HCT116 (cell line): ENCODE data around the gene DAGLA. TPM values are rescaled to one million over a fixed set of nuclear protein-coding genes. Genes with fewer than 3 reads are reported as not detected.

Source experiments
- ATAC-seq: fragments of 200-7000 bp; cut with Tn5 transposase; 2 replicates; pipeline ENCODE4 v1.9.1; 2020; ENCODE audit warnings: mild to moderate bottlenecking, moderate library complexity
- BruUV-seq: library from RNA; stranded (reverse); fragments of 400-500 nt; replicated peaks from 2 replicates; lab custom pipeline; 2021; lab: Mats Ljungman, UMichigan
- CTCF ChIA-PET: fragments of 300-600 bp; sonication (Branson Sonifier 250); formaldehyde crosslinking; loops from one replicate; lab custom pipeline; 2021; ENCODE audit warnings: antibody characterized with exemption; lab: Charles Lee
- POLR2A ChIA-PET: fragments of 300-600, 350-600 bp; sonication (Branson Sonifier 250); formaldehyde crosslinking; loops from one replicate; lab custom pipeline; 2021; ENCODE audit warnings: antibody characterized with exemption; lab: Charles Lee
- RAD21 ChIA-PET, 2 experiments: fragments of 300-600 bp; sonication (Branson Sonifier 250); formaldehyde crosslinking; loops; one replicate each; lab custom pipeline; 2023; ENCODE audit warnings: low total read pairs in 2 of 2; ENCODE audit not compliant: uncharacterized antibody in 2 of 2, unreplicated experiment in 2 of 2, low non-redundant PET in 1 of 2; lab: Charles Lee
- DNase-seq: peaks from one replicate; pipeline ENCODE4 v3.0.0-alpha.2; 2010; ENCODE audit warnings: low read depth, low spot score
- H2AFZ ChIP-seq: fragments of 200-600 bp; shearing (Covaris generic), sonication (generic); 2 replicates; pipeline ENCODE4 v1.6.1; 2017; ENCODE audit warnings: low read depth, mixed run types, mixed read lengths, antibody characterized with exemption, low read length; ENCODE audit not compliant: poor library complexity, severe bottlenecking
- H3K27ac ChIP-seq: 2 replicates; pipeline ENCODE4 v1.5.1; 2012; ENCODE audit warnings: low read depth, low read length
- H3K27me3 ChIP-seq: fragments of 200-600 bp; sonication (generic); 2 replicates; pipeline ENCODE4 v1.6.1; 2016; ENCODE audit warnings: mixed run types, low read length, mixed read lengths; ENCODE audit not compliant: insufficient read depth
- H3K36me3 ChIP-seq, 2 experiments: fragments of 200-500 bp in 1 of 2; fragments of 200-600 bp in 1 of 2; sonication (Bioruptor generic) in 1 of 2; sonication (generic) in 1 of 2; 2 replicates each; pipeline versions ENCODE4 v1.5.1 to v1.6.1; 2014 to 2016; ENCODE audit warnings: low read length in 2 of 2, inconsistent platforms in 1 of 2, mixed read lengths in 1 of 2, mixed run types in 1 of 2; ENCODE audit not compliant: insufficient read depth in 2 of 2, control insufficient read depth in 1 of 2
- H3K4me1 ChIP-seq, 2 experiments: fragments of 200-600 bp in 1 of 2; sonication (generic) in 1 of 2; 2 replicates each; pipeline versions ENCODE4 v1.5.1 to v1.6.1; 2012 to 2017; ENCODE audit warnings: low read length in 2 of 2, inconsistent platforms in 1 of 2, mild to moderate bottlenecking in 1 of 2, mixed read lengths in 1 of 2, mixed run types in 1 of 2, moderate library complexity in 1 of 2; ENCODE audit not compliant: insufficient read depth in 2 of 2, control insufficient read depth in 1 of 2
- H3K4me2 ChIP-seq: fragments of 200-600 bp; sonication (generic); 2 replicates; pipeline ENCODE4 v1.6.1; 2017; ENCODE audit warnings: mixed run types, low read length, mixed read lengths
- H3K4me3 ChIP-seq, 2 experiments: fragments of 200-600 bp in 1 of 2; sonication (generic) in 1 of 2; replicated peaks in 1 of 2; 2 replicates each; pipeline ENCODE4 v1.5.1; 2011 to 2016; ENCODE audit warnings: low read length in 2 of 2, control low read depth in 1 of 2, low read depth in 1 of 2, mild to moderate bottlenecking in 1 of 2, mixed read lengths in 1 of 2, mixed run types in 1 of 2
- H3K79me2 ChIP-seq: fragments of 200-600 bp; sonication (generic); 2 replicates; pipeline ENCODE4 v1.6.1; 2017; ENCODE audit warnings: mild to moderate bottlenecking, mixed run types, low read length, moderate library complexity, mixed read lengths; ENCODE audit not compliant: insufficient read depth
- H3K9ac ChIP-seq: fragments of 200-600 bp; sonication (generic); 2 replicates; pipeline ENCODE4 v1.6.1; 2016; ENCODE audit warnings: low read length, mixed read lengths
- H3K9me2 ChIP-seq: fragments of 200-600 bp; sonication (generic), shearing (Covaris generic); 2 replicates; pipeline ENCODE4 v1.6.1; 2017; ENCODE audit warnings: mixed run types, mild to moderate bottlenecking, moderate library complexity; ENCODE audit not compliant: insufficient read depth
- H3K9me3 ChIP-seq, 2 experiments: fragments of 200-500 bp in 1 of 2; fragments of 200-600 bp in 1 of 2; sonication (Bioruptor generic) in 1 of 2; sonication (generic) in 1 of 2; 2 replicates each; pipeline ENCODE4 v1.6.1; 2014 to 2017; ENCODE audit warnings: low read length in 2 of 2, mixed read lengths in 2 of 2, inconsistent platforms in 1 of 2, low read depth in 1 of 2, mild to moderate bottlenecking in 1 of 2, mixed run types in 1 of 2, moderate library complexity in 1 of 2; ENCODE audit not compliant: control insufficient read depth in 1 of 2, insufficient read depth in 1 of 2
- H4K20me1 ChIP-seq: fragments of 200-600 bp; sonication (generic), shearing (Covaris generic); 2 replicates; pipeline ENCODE4 v1.6.1; 2017; ENCODE audit warnings: mixed run types, mild to moderate bottlenecking, moderate library complexity; ENCODE audit not compliant: insufficient read depth
- ATF3 ChIP-seq: IDR thresholded peaks from 2 replicates; pipeline ENCODE4 v1.6.1; 2012
- CBX3 ChIP-seq: IDR thresholded peaks from 2 replicates; pipeline ENCODE4 v1.6.1; 2012; ENCODE audit warnings: low read depth
- CEBPB ChIP-seq: IDR thresholded peaks from 2 replicates; pipeline ENCODE4 v1.6.1; 2012; ENCODE audit warnings: low read depth
- CTCF ChIP-seq, 3 experiments: fragments of 200-600 bp in 1 of 3; sonication (generic) in 1 of 3; IDR thresholded peaks in 2 of 3; conservative IDR thresholded peaks in 1 of 3; 2 replicates each; pipeline ENCODE4 v1.5.1; 2012 to 2017; ENCODE audit warnings: low read depth in 2 of 3, low read length in 2 of 3, antibody characterized with exemption in 1 of 3, borderline replicate concordance in 1 of 3, control low read depth in 1 of 3, mild to moderate bottlenecking in 1 of 3, mixed read lengths in 1 of 3, mixed run types in 1 of 3, moderate library complexity in 1 of 3; ENCODE audit not compliant: insufficient read depth in 1 of 3
- ELF1 ChIP-seq: IDR thresholded peaks from 2 replicates; pipeline ENCODE4 v1.6.1; 2012; ENCODE audit warnings: low read depth, borderline replicate concordance
- EZH2 ChIP-seq: fragments of 200-600 bp; sonication (generic); IDR thresholded peaks from 2 replicates; pipeline ENCODE4 v1.6.1; 2017; ENCODE audit warnings: antibody characterized with exemption, mixed run types
- FOSL1 ChIP-seq: IDR thresholded peaks from 2 replicates; pipeline ENCODE4 v1.6.1; 2012; ENCODE audit warnings: low read depth
- POLR2AphosphoS5 ChIP-seq: IDR thresholded peaks from 2 replicates; pipeline ENCODE4 v1.6.1; 2011; ENCODE audit warnings: mild to moderate bottlenecking, low read depth, low read length, moderate library complexity
- RAD21 ChIP-seq: IDR thresholded peaks from 2 replicates; pipeline ENCODE4 v1.6.1; 2012; ENCODE audit warnings: low read depth, mild to moderate bottlenecking
- REST ChIP-seq: IDR thresholded peaks from 2 replicates; pipeline ENCODE4 v1.6.1; 2012; ENCODE audit warnings: low read depth
- TCF7L2 ChIP-seq: IDR thresholded peaks from 2 replicates; pipeline ENCODE4 v1.7.0; 2011; ENCODE audit warnings: borderline replicate concordance, inconsistent platforms; ENCODE audit not compliant: insufficient read depth, insufficient read length; ENCODE audit errors: extremely low read depth
- YY1 ChIP-seq: IDR thresholded peaks from 2 replicates; pipeline ENCODE4 v1.6.1; 2011; ENCODE audit warnings: low read length, low read depth, moderate library complexity, mild to moderate bottlenecking; ENCODE audit not compliant: insufficient replicate concordance; ENCODE audit errors: extremely low read depth
- ZFX ChIP-seq: fragments of 450-650 bp; IDR thresholded peaks from 2 replicates; pipeline ENCODE4 v1.6.1; 2017
- ZNF274 ChIP-seq: fragments of 200-500 bp; sonication (Bioruptor generic); IDR thresholded peaks from 2 replicates; pipeline ENCODE4 v1.6.1; 2014; ENCODE audit warnings: mild to moderate bottlenecking, low read depth, low read length, inconsistent platforms
- intact Hi-C: fragments of 100-400 bp; cut with micrococcal nuclease; formaldehyde crosslinking; loops from 2 replicates; pipeline ENCODE4 v1.10.0; 2022
- total RNA-seq: library from RNA; stranded (reverse); gene quantifications from one replicate; pipeline ENCODE4 v1.2.1, GENCODE V29; 2021; ENCODE audit not compliant: unreplicated experiment
- TF ChIP-seq, protein P1 (sequence below): IDR thresholded peaks from 2 replicates; pipeline ENCODE4 v1.6.1; 2011; ENCODE audit warnings: mild to moderate bottlenecking, low read length, moderate library complexity; ENCODE audit not compliant: insufficient replicate concordance; ENCODE audit errors: extremely low read depth

Gene DAGLA
- total RNA-seq, 1 experiment from 2014 or later: 2.7 TPM

GRCh38 chr11:61667684-61668305 is 12.4 kb upstream of the DAGLA start:
- H2AFZ ChIP-seq: no peak overlapping the region
- no peak overlapping the region for H3K9ac ChIP-seq
- H4K20me1 ChIP-seq: no peaks in the 10 kb centered on the region
- no TSS peak for BruUV-seq
- no peaks in the 10 kb centered on the region for H3K36me3 ChIP-seq
- no peak overlapping the region for H3K27ac ChIP-seq
- H3K79me2 ChIP-seq: no peaks in the 10 kb centered on the region
- H3K4me2 ChIP-seq: no peak overlapping the region
- no peaks in the 10 kb centered on the region for H3K9me2 ChIP-seq
- ATAC-seq (0 out of 2 replicates have a peak, but pooled peaks have one; percentile 26), DNase-seq (no peak)
- ChIA-PET POLR2A (no interaction called here), CTCF (no interaction called here), RAD21 (interaction anchor here in 1 of 2 experiments (0.9 kb wide), 1 partner anchor 65 kb away, joined by 5 read pairs; no protein-coding TSS in a partner anchor)
- intact Hi-C loops: no loop called here
- H3K4me3 ChIP-seq: no peak overlapping the region
- TF ChIP-seq POLR2AphosphoS5 (no peak), ZFX (no peak), ELF1 (no peak), CBX3 (no peak), YY1 (no peak), FOSL1 (no peak), CTCF (IDR thresholded peaks at IDR 0.05 in 2 of 3, conservative IDR thresholded peaks at IDR 0.05 in 1 of 3; ENCODE audit: borderline replicate concordance in 1 of 3, insufficient read depth in 1 of 3, low read depth in 2 of 3, low read length in 2 of 3) (no peak), EZH2 (no peak), RAD21 (no peak), TCF7L2 (no peak), ZNF274 (no peak), CEBPB (no peak), REST (no peak), ATF3 (no peak)
- TF ChIP-seq, protein P1, sequence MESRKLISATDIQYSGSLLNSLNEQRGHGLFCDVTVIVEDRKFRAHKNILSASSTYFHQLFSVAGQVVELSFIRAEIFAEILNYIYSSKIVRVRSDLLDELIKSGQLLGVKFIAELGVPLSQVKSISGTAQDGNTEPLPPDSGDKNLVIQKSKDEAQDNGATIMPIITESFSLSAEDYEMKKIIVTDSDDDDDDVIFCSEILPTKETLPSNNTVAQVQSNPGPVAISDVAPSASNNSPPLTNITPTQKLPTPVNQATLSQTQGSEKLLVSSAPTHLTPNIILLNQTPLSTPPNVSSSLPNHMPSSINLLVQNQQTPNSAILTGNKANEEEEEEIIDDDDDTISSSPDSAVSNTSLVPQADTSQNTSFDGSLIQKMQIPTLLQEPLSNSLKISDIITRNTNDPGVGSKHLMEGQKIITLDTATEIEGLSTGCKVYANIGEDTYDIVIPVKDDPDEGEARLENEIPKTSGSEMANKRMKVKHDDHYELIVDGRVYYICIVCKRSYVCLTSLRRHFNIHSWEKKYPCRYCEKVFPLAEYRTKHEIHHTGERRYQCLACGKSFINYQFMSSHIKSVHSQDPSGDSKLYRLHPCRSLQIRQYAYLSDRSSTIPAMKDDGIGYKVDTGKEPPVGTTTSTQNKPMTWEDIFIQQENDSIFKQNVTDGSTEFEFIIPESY: no peak
- TF ChIP-seq, all 23 proteins: peak for 0
- H3K4me1 ChIP-seq: 0 out of 4 replicates have a peak, but pooled peaks cover 0 to 4% of the 10 kb centered on the region in 2 experiments
- H3K27me3 ChIP-seq: 0 out of 2 replicates have a peak, but pooled peaks cover 6% of the 10 kb centered on the region
- H3K9me3 ChIP-seq: no peaks in the 10 kb centered on the region; a peak in 1 of 4 replicates
